GM20000 (cell line): ENCODE data around the gene PDXP.
"Not testable (repeated sequence)": the region's sequence is repeated elsewhere in the genome, so short reads cannot be mapped to it uniquely, and the experiment has no call there.

ENCODE experiments used
- DNase-seq: peaks from one replicate; pipeline ENCODE4 v3.0.0; 2012; ENCODE audit warnings: low spot score
- TF ChIP-seq, protein P1 (sequence below): IDR thresholded peaks from 2 replicates; pipeline ENCODE4 v1.5.1; 2012; ENCODE audit warnings: mild to moderate bottlenecking, control low read depth; ENCODE audit errors: extremely low read depth, missing control alignments

The PDXP gene

DNA sequence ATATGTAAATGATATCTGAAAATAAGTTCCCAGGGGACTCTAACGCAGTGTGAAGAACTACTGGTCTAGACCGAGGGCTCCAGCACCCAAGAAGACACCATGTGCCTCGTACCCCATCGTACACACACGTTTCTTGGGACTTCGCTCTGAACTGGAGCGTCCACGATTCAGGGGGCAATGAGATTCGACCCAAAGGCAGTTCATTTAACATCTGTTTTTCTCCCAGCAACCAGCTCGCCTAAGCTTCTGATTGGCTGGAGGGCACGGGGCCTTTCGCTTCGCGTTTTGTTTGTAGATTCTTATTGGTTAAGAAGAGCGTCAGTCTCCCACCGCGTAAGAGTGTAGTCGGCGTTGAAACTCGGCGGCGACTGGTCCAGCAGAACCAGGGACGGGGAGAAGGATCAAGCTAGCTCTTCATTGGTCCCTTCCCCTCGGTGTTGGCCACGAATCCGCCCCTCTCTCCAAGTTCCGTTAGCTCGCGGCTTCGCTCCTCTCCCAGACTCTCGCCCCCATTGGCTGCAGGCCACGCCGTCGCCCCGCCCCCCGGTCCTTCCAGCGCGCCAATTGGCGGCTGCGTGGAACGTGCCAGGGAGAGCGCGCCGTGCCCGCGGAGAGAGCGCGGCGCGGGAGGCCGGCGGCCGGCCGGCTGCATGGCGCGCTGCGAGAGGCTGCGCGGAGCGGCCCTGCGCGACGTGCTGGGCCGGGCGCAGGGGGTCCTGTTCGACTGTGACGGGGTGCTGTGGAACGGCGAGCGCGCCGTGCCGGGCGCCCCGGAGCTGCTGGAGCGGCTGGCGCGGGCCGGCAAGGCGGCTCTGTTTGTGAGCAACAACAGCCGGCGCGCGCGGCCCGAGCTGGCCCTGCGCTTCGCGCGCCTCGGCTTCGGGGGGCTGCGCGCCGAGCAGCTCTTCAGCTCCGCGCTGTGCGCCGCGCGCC lies at the start of gene PDXP:
TSS of gene PDXP (plus strand) at position 591 of the 933 bp plus-strand sequence. CDS start at position 651, 60 bp downstream.
- peak; percentile 99 for DNase-seq
- TF ChIP-seq, protein P1, sequence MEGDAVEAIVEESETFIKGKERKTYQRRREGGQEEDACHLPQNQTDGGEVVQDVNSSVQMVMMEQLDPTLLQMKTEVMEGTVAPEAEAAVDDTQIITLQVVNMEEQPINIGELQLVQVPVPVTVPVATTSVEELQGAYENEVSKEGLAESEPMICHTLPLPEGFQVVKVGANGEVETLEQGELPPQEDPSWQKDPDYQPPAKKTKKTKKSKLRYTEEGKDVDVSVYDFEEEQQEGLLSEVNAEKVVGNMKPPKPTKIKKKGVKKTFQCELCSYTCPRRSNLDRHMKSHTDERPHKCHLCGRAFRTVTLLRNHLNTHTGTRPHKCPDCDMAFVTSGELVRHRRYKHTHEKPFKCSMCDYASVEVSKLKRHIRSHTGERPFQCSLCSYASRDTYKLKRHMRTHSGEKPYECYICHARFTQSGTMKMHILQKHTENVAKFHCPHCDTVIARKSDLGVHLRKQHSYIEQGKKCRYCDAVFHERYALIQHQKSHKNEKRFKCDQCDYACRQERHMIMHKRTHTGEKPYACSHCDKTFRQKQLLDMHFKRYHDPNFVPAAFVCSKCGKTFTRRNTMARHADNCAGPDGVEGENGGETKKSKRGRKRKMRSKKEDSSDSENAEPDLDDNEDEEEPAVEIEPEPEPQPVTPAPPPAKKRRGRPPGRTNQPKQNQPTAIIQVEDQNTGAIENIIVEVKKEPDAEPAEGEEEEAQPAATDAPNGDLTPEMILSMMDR: no peak

GRCh38 chr22:37609240-37610152 lies 49.0 kb upstream of the PDXP start:
- DNase-seq: peak; percentile 65
- TF ChIP-seq, protein P1: no peak

DNA sequence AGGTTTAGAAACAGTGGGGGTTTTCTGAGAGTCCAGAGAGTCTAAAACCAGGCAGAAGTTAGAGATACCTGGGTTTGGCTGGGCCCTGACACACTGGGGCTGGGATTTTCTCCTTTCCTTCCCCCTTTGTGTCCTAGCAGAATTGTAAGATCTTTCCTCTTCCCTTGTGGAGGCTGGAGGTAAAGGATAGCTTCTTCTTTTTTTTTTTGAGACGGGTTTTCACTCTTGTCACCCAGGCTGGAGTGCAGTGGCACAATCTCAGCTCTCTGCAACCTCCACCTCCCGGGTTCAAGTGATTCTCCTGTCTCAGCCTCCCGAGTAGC lies 48.4 kb upstream of the PDXP start:
- DNase-seq: not testable (repeated sequence)

DNA sequence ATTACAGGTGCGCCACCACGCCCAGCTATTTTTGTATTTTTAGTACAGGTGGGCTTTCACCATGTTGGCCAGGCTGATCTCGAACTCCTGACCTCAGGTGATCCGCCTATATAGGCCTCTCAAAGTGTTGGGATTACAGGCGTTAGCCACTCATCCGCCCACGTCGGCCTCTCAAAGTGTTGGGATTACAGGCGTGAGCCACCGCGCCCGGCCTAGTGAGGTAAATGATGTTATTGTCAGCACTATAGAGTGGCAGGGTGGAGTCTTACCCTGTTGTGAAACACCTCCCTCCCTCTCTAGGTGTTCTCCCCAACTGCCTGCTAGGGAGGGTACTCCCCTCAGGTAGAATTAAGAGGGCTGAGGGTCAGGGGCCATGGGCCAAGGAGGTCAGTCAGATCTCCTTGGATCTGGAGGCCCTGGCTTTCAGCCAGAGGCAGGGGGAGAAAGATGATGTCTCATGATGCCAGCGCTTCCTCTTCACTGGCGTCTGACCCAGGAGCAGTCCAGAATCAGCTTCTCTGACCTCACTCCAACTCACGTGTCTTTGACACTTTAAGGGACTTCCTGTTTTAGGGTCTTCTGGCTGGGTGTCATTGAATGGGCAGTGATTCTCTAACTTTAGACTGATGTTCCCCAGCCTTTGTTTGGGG lies 47.9 kb upstream of the PDXP start:
- DNase-seq: no peak
- TF ChIP-seq, protein P1: no peak

DNA sequence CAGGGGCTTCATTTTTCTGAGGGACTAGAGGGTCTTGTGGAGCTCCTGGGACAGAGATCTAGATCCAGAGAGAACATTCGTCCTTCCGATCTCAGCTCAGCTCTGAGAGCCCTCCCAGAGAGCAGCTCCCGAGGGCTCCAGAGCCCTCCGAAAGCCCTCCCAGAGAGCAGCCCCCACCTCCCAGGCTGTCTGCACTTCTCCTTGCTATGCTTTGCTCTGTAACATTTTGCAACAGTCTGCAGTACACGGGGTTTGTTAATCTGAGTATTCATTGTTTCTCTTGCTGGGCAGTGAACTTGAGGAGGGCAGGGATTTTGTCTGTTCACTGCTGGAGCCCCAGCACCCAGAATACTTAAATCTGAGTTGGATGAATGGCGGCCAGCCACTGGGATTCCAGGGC lies 47.3 kb upstream of the PDXP start:
- no peak for DNase-seq
- TF ChIP-seq, protein P1: no peak

DNA sequence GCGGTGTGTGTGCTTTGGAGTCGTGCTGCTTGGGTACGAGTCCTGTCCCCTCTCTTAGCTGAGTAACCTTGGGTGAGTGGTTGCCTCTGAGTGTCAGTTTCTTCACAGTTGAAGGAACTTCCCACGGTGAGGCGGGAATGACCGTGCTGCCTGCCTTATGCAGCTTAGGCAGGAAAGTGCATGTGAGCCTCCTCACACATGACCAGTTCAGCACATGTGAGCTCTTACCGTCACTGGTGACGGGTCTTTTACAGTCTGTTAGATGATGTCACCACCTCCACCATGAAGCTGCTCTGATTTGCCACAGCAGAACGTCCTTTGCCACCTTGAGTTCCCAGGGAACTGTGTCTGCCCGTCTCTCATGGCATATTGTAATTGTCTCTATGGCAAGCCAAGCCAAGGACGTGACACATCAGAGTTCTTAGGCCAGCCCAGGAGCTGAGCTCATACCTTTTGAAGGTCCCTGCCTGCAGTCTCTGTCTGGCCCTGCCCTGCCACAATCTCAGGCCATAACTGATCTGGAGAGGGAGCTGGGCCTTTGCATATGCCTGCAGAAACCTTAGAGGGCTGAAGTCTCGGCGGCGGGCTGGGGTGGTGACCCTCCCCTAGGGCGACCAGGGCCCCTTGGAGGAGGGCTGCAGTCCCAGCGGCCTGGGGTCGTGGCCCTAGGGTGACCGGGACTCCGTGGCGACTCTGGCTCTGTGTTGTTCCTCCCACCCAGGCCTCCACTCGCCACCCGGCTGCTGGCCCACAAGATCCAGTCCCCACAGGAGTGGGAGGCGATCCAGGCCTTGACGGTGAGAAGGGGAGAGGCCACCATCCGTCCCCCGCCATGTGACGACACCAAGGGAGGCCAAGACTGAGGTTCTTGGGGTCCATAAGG lies 42.1 kb upstream of the PDXP start:
- no peak for DNase-seq
- TF ChIP-seq, protein P1: no peak

DNA sequence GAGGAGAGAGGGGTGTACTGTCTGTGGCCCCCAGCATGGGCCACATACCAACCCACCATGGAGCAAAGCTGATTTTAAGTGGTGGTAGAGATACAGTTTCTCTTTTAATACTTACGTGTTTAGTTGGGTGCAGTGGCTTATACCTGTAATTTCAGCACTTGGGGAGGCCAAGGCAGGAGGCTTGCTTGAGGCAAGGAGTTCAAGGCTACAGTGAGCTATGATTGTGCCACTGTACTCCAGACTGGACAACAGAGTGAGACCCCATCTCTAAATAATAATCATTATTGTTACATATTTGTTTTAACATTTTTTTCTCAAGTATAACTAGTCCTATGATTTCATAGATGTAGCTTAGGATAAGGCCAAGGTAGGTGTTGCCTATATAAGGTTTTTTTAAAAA lies 41.1 kb upstream of the PDXP start:
- no peak for DNase-seq
- TF ChIP-seq, protein P1: no peak
